Liver (tissue), 9 donors: ENCODE results near the gene SLC22A31. TPM values are rescaled to one million over a fixed set of nuclear protein-coding genes. Genes with fewer than 3 reads are reported as not detected.

ENCODE experiments used
- DNase-seq: peaks from one replicate; pipeline ENCODE4 v3.0.0-alpha.2; 2017; ENCODE audit warnings: low spot score
- H3K27ac ChIP-seq, 2 donors: one replicate each; pipeline ENCODE4 v1.7.0; 2013; ENCODE audit warnings: inconsistent platforms in 2 of 2, low read length in 2 of 2, control low read depth in 1 of 2, low read depth in 1 of 2, mild to moderate bottlenecking in 1 of 2
- H3K27me3 ChIP-seq, 4 donors: one replicate each; pipeline versions ENCODE4 v1.6.1 to v1.7.0; 2013; ENCODE audit warnings: low read length in 3 of 4, inconsistent platforms in 1 of 4, mild to moderate bottlenecking in 1 of 4, moderate library complexity in 1 of 4; ENCODE audit not compliant: control insufficient read depth in 4 of 4, insufficient read depth in 4 of 4
- H3K36me3 ChIP-seq, 4 donors: one replicate each; pipeline versions ENCODE4 v1.6.1 to v1.7.0; 2013; ENCODE audit warnings: low read length in 3 of 4, mild to moderate bottlenecking in 3 of 4, low read depth in 1 of 4, moderate library complexity in 1 of 4; ENCODE audit not compliant: control insufficient read depth in 4 of 4, insufficient read depth in 3 of 4
- H3K4me1 ChIP-seq, 4 donors: one replicate each; pipeline versions ENCODE4 v1.6.1 to v1.7.0; 2013; ENCODE audit warnings: low read length in 3 of 4, mild to moderate bottlenecking in 3 of 4, moderate library complexity in 1 of 4; ENCODE audit not compliant: control insufficient read depth in 4 of 4, insufficient read depth in 4 of 4
- H3K4me3 ChIP-seq, 3 donors: one replicate each; pipeline versions ENCODE4 v1.6.1 to v1.7.0; 2013; ENCODE audit warnings: low read length in 3 of 3, control low read depth in 1 of 3, low read depth in 1 of 3, mild to moderate bottlenecking in 1 of 3
- H3K9ac ChIP-seq, 2 donors: one replicate each; pipeline ENCODE4 v1.7.0; 2013; ENCODE audit warnings: low read length in 2 of 2, mild to moderate bottlenecking in 2 of 2, moderate library complexity in 2 of 2, control low read depth in 1 of 2, low read depth in 1 of 2
- H3K9me3 ChIP-seq, 4 donors: one replicate each; pipeline versions ENCODE4 v1.6.1 to v1.7.0; 2013; ENCODE audit warnings: low read length in 3 of 4; ENCODE audit not compliant: control insufficient read depth in 4 of 4
- EGR1 ChIP-seq, 2 donors: IDR thresholded peaks; 2 replicates each; pipeline ENCODE4 v1.6.1; 2016 to 2018; ENCODE audit warnings: antibody characterized with exemption in 2 of 2, low read depth in 2 of 2
- FOXA1 ChIP-seq: IDR thresholded peaks from 2 replicates; pipeline ENCODE4 v1.6.1; 2016; ENCODE audit warnings: antibody characterized with exemption
- FOXA2 ChIP-seq: IDR thresholded peaks from 2 replicates; pipeline ENCODE4 v1.6.1; 2016; ENCODE audit warnings: antibody characterized with exemption
- HNF4A ChIP-seq, 2 donors: conservative IDR thresholded peaks; 2 replicates each; pipeline ENCODE4 v1.6.1; 2016; ENCODE audit warnings: antibody characterized with exemption in 2 of 2, mild to moderate bottlenecking in 2 of 2
- HNF4G ChIP-seq: IDR thresholded peaks from 2 replicates; pipeline ENCODE4 v1.6.1; 2016; ENCODE audit warnings: antibody characterized with exemption
- JUND ChIP-seq, 2 donors: IDR thresholded peaks; 2 replicates each; pipeline ENCODE4 v1.6.1; 2016; ENCODE audit warnings: antibody characterized with exemption in 2 of 2
- NR2F2 ChIP-seq: IDR thresholded peaks from 2 replicates; pipeline ENCODE4 v1.6.1; 2016; ENCODE audit warnings: antibody characterized with exemption
- REST ChIP-seq: IDR thresholded peaks from 2 replicates; pipeline ENCODE4 v1.6.1; 2016; ENCODE audit warnings: antibody characterized with exemption, mild to moderate bottlenecking
- RXRA ChIP-seq, 2 donors: IDR thresholded peaks; 2 replicates each; pipeline ENCODE4 v1.6.1; 2017 to 2018; ENCODE audit warnings: antibody characterized with exemption in 2 of 2, mild to moderate bottlenecking in 1 of 2
- SP1 ChIP-seq: IDR thresholded peaks from 2 replicates; pipeline ENCODE4 v1.6.1; 2018; ENCODE audit warnings: antibody characterized with exemption, mild to moderate bottlenecking
- TAF1 ChIP-seq: conservative IDR thresholded peaks from 2 replicates; pipeline ENCODE4 v1.6.1; 2016; ENCODE audit warnings: antibody characterized with exemption, mild to moderate bottlenecking
- YY1 ChIP-seq: IDR thresholded peaks from 2 replicates; pipeline ENCODE4 v1.6.1; 2016; ENCODE audit warnings: antibody characterized with exemption, mild to moderate bottlenecking
- ZBTB33 ChIP-seq: IDR thresholded peaks from 2 replicates; pipeline ENCODE4 v1.6.1; 2016; ENCODE audit warnings: antibody characterized with exemption
- WGBS: extraction: QIAGEN DNeasy Blood & Tissue Kit; methylation state at CpG from one replicate; pipeline ENCODE4 v1.1.7; 2013; 5-methylcytosine and 5-hydroxymethylcytosine counted together
- polyA plus RNA-seq, 2 donors: library from polyadenylated mRNA; stranded (reverse) in 1 of 2; unstranded in 1 of 2; fragments of 200-250 nt in 1 of 2; fragments of >200 nt in 1 of 2; fragmentation: Nextera tagmentation in 1 of 2; extraction: Ambion mirVana in 1 of 2; gene quantifications; one replicate each; pipeline versions ENCODE4 v1.2.1 to v1.2.3, GENCODE V29; 2013 to 2015
- total RNA-seq, 2 donors: library from RNA; depleted of rRNA; stranded (reverse); fragments of >200 nt; gene quantifications; one replicate each; pipeline ENCODE4 v1.2.3, GENCODE V29; 2014
- TF ChIP-seq, protein P1 (sequence below): IDR thresholded peaks from 2 replicates; pipeline ENCODE4 v1.6.1; 2016; ENCODE audit warnings: antibody characterized with exemption
- TF ChIP-seq, protein P2 (sequence below): fragments of 150-350 bp; IDR thresholded peaks from 2 replicates; pipeline ENCODE4 v1.5.1; 2017; ENCODE audit warnings: improper control_type of control experiment, low read depth, low read length; ENCODE audit not compliant: missing input control
- TF ChIP-seq, protein P3 (sequence below): IDR thresholded peaks from 2 replicates; pipeline ENCODE4 v1.6.1; 2016; ENCODE audit warnings: antibody characterized with exemption
- donor health status: healthy.
- donor health status: healthy.
- donor health status: healthy.
- donor health status: healthy.
- donor health status: healthy.

SLC22A31 gene
- total and polyA plus RNA-seq, 4 donors, result 0.15 to 0.50 (median 0.48) TPM; not detected in 1

DNA sequence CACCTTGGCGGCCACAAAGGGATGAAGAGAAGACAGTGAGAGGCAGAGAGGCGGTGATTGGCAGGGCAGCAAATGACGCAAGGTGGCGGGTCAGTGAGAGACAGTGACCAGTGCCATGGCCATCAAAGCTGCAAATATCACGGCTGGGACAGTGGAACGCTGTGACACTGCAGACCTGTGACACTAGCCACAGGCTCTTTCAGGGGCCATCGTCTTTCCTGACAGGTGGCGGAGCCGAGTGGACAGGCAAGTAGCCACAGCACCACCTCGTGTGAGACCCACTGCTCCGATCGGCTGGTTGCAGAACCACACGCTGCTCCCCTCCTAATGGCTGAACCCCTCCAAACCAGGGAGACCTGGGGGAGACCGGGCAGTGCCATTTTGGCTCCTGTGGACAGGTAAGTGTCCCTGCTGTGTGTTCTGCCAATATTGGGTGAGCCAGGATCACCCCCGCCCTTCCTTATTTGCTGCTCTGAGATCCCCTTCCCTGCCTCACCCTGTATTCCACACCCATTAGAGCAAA, 9.2 kb upstream of the SLC22A31 start:
- H3K27ac ChIP-seq, result no peak overlapping the region
- no peak overlapping the region for H3K9ac ChIP-seq
- no peak for DNase-seq
- 73% methylated on average over 15 of the region's 15 CpGs for WGBS
- no peaks in the 10 kb centered on the region for H3K9me3 ChIP-seq
- no peak overlapping the region for H3K4me3 ChIP-seq
- H3K36me3 ChIP-seq, result no peaks in the 10 kb centered on the region
- no peaks in the 10 kb centered on the region for H3K4me1 ChIP-seq
- TF ChIP-seq ZBTB33, result no peak
- no peak for TF ChIP-seq NR2F2
- no peak for TF ChIP-seq TAF1
- no peak for TF ChIP-seq REST
- TF ChIP-seq HNF4A (conservative IDR thresholded peaks at IDR 0.05), result no peak
- TF ChIP-seq, protein P1, sequence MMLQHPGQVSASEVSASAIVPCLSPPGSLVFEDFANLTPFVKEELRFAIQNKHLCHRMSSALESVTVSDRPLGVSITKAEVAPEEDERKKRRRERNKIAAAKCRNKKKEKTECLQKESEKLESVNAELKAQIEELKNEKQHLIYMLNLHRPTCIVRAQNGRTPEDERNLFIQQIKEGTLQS, result no peak
- TF ChIP-seq FOXA2, result no peak
- no peak for TF ChIP-seq YY1
- TF ChIP-seq JUND (IDR thresholded peaks at IDR 0.05), result no peak
- no peak for TF ChIP-seq EGR1 (IDR thresholded peaks at IDR 0.05; ENCODE audit: low read depth in 2 of 2)
- TF ChIP-seq RXRA (IDR thresholded peaks at IDR 0.05), result no peak
- TF ChIP-seq, protein P2, sequence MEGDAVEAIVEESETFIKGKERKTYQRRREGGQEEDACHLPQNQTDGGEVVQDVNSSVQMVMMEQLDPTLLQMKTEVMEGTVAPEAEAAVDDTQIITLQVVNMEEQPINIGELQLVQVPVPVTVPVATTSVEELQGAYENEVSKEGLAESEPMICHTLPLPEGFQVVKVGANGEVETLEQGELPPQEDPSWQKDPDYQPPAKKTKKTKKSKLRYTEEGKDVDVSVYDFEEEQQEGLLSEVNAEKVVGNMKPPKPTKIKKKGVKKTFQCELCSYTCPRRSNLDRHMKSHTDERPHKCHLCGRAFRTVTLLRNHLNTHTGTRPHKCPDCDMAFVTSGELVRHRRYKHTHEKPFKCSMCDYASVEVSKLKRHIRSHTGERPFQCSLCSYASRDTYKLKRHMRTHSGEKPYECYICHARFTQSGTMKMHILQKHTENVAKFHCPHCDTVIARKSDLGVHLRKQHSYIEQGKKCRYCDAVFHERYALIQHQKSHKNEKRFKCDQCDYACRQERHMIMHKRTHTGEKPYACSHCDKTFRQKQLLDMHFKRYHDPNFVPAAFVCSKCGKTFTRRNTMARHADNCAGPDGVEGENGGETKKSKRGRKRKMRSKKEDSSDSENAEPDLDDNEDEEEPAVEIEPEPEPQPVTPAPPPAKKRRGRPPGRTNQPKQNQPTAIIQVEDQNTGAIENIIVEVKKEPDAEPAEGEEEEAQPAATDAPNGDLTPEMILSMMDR, result no peak
- TF ChIP-seq HNF4G, result no peak
- TF ChIP-seq, protein P3, sequence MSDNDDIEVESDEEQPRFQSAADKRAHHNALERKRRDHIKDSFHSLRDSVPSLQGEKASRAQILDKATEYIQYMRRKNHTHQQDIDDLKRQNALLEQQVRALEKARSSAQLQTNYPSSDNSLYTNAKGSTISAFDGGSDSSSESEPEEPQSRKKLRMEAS, result no peak
- TF ChIP-seq FOXA1, result no peak
- TF ChIP-seq SP1, result no peak
- H3K27me3 ChIP-seq, result peaks cover 0 to 2% (median 0%) of the 10 kb centered on the region in 4 donors

GRCh38 chr16:89207993-89208392, 7.7 kb upstream of the SLC22A31 start:
- no peak for DNase-seq
- TF ChIP-seq ZBTB33, result no peak
- TF ChIP-seq, protein P1, result no peak
- TF ChIP-seq, protein P3, result no peak
- TF ChIP-seq HNF4G, result no peak
- TF ChIP-seq HNF4A (conservative IDR thresholded peaks at IDR 0.05), result no peak
- Histone ChIP-seq H3K27me3 (peaks cover 0 to 3% (median under 1%) of the 10 kb centered on the region in 4 donors), H3K9me3 (peaks cover 0 to 1% (median 0%) of the 10 kb centered on the region in 4 donors), H3K4me3 (no peak overlapping the region), H3K9ac (no peak overlapping the region), H3K36me3 (no peaks in the 10 kb centered on the region), H3K27ac (no peak overlapping the region), H3K4me1 (no peaks in the 10 kb centered on the region)
- 93% methylated on average over 4 of the region's 4 CpGs for WGBS
